ENCODE measurements around the gene EHBP1.

- TF ChIP-seq CTCF (conservative IDR thresholded peaks at IDR 0.05; ENCODE audit: low read length), result peak; percentile 57
- TF ChIP-seq EZH2phosphoT487 (IDR thresholded peaks at IDR 0.05; ENCODE audit: borderline replicate concordance), result no peak
Measured at GRCh38 chr2:62941413-62941812, 235.9 kb downstream of the EHBP1 start.
